LHCN-M2 (cell line): Measurements from ENCODE around the gene CYB5R4. TPM values are rescaled to one million over a fixed set of nuclear protein-coding genes. Genes with fewer than 3 reads are reported as not detected.

Source experiments
- DNase-seq: peaks from one replicate; pipeline ENCODE4 v3.0.0-alpha.2; 2012; ENCODE audit warnings: low read depth
- total RNA-seq: library from RNA; depleted of rRNA; stranded (reverse); fragments of >200 nt; gene quantifications from 2 replicates; pipeline ENCODE4 v1.2.3, GENCODE V29; 2014; rRNA removed

The CYB5R4 gene
- total RNA-seq, 1 experiment from 2014 or later, result 25.8 TPM

DNA sequence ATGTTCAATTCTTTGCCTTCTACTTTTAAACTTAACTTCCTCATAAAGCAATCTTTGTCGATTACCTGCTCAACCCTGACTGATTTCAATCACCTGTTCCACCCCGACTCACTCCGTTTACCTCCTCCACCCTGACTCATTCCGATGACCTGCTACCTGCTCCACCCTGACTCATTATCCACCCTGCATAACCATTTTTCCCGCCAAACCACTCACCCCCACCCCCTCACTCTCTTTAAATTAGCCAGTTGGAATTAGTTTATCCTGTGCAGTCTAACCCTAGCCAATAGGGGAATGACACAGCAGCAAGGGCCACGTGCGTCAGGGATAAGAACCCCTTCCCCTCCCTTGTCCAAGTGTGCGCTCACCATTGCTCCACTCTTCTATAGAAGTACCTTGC lies 117.4 kb downstream of the CYB5R4 start:
- no peak for DNase-seq

DNA sequence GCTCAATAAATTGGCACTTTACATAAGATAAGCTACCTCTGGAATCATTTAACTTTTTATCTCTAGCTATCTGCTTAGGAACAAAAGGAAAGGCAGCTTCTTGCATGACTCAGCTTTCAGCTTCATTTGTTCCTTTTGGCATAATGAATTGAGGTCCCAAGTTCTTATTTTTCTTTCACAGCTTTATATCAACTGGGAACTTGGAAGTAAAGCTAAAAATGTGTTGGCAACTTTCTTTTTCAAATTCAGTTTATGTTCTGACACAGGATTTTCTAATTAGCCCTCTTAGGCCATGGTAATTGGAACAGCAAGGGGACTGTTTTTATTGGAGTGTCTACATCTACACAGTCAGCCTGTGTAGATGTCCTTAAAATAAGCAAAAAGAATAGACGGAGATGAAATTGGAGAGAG lies 118.8 kb downstream of the CYB5R4 start:
- no peak for DNase-seq

- DNase-seq, result no peak
Measured at GRCh38 chr6:83978997-83979396, 119.5 kb downstream of the CYB5R4 start.

DNA sequence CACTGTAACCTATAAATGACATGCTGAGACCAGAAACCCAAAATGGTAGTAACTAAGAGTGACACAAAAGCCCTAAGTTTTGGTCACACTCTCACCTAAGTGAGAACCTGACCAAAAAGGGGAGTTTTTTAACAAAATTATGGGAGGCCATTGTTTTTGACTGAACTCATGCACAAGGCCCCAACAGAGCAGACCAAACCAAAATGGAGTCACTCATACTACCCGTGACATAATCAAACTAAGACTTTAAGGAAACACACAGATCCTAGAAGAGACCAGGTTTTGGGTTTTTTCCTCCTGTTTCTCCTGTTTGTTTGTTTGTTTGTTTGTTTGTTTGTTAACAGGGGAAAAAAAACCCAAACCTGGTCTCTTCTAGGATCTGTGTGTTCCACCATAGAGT lies 124.9 kb downstream of the CYB5R4 start:
- no peak for DNase-seq

DNA sequence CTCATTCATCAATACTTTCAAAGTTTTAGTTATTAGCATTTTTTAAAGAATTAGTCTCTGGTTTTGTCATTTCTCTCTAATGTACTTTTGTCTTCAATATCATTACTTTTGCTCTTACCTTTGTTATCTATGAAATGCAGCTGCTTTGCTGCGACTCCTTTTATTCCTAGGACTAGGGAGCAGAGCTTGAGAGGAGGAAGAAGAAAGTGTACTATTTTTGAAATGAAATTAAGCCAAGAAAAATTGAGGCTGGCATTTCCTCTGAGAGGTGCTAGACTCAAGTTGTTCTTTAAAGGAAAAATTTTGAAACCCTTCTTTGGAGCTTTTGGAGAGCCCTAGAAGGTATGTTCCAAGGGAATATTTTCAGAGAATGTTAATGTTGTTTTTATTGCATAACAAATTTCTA lies 125.8 kb downstream of the CYB5R4 start:
- DNase-seq, result no peak

DNA sequence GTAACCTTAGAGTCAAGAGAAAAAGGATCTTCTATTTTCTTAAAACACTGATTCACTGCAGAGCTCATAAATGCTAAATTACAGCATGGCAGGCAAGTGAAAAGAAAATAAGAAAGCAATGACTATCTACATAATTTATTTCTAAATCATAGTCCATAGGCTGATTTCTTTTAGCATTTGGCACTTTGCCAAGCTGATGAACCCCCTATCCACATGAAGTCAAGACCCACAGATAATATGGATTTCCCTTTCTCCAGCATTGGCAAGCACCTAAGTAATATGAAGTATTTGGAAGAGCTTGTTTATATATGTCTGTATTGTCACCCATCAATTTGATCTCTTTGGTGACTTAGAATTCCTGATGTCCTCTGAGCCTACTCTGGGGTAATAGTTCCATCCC lies 126.2 kb downstream of the CYB5R4 start:
- DNase-seq, result no peak

- no peak for DNase-seq
Measured at GRCh38 chr6:83998021-83998584, 138.6 kb downstream of the CYB5R4 start.

- DNase-seq, result no peak
Measured at GRCh38 chr6:84001119-84001518, 141.6 kb downstream of the CYB5R4 start.

- DNase-seq, result no peak
Measured at GRCh38 chr6:84002226-84002625, 142.7 kb downstream of the CYB5R4 start.

DNA sequence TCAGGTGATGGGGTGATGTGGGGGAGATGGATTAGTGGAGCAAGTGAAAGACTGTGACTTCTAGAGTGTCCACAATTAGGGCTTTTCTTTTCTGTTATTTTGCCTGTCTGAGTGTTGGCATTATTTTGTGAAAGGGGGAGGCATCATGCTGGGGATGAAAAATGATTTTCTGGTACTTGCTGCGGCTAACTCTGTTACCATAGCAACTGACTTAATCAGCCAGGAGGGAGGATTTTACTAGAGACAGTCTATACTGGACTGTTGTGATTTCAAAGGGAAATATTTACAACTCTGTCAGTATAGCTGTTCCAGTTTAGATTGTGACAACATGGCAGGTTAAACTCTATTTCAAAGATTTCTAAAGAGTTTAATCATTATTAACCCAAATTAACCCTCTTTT lies 143.6 kb downstream of the CYB5R4 start:
- DNase-seq, result no peak

GRCh38 chr6:84003654-84004053 lies 144.2 kb downstream of the CYB5R4 start:
- DNase-seq, result no peak

DNA sequence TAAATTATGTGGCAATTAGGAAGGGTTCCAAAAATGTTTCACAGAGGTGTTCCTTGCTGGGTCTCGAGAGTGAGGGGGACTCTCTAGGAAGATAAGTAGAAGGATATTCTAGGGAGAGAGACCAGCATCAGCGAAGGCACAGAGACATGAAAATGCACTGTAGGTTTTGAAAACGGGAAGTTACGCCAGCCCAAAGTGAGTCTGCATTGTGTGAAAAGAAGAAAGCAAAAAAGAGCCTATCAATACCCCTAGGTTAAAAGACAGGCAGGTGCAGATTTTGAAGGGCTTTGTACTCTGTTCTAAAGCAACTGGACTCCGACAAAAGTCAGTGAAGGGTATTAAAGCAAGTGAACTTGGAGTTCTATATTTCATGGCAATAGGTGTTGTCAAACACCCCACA lies 148.4 kb downstream of the CYB5R4 start:
- DNase-seq, result no peak

GRCh38 chr6:84013354-84013753 lies 153.9 kb downstream of the CYB5R4 start:
- DNase-seq, result no peak

DNA sequence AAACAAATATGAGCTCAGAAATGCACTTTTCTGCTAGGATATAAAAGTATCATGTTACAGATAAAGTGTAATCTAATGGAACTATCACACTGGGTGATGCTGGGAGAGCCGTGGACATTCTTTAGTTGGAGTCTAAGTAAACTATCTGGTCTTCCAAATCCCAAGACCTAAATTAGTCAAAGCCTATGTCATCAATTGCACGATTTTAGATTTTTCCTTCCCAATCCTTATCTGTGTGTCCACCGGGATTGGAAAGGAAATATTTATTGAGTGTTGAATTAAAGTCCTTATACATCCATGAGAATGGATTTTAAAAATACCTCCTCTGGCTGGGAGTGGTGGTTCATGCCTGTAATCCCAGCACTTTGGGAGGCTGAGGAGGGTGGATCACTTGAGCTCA lies 154.4 kb downstream of the CYB5R4 start:
- DNase-seq, result no peak

GRCh38 chr6:84016029-84016428 lies 156.5 kb downstream of the CYB5R4 start:
- no peak for DNase-seq

Other genes starting within 250 kb of the CYB5R4 start
- not detected in 2 replicates for gene SNAP91, start 150.6 kb upstream of the CYB5R4 start, total RNA-seq
- gene RIPPLY2, start 6.3 kb upstream of the CYB5R4 start, total RNA-seq, result not detected in 2 replicates
- gene MRAP2, start 174.1 kb downstream of the CYB5R4 start, total RNA-seq, result 0.23 and 0.51 TPM in 2 replicates